Large intestine (tissue), 3 donors: ENCODE measurements around the gene ABHD2. TPM values are rescaled to one million over a fixed set of nuclear protein-coding genes. Genes with fewer than 3 reads are reported as not detected.

Source experiments
- DNase-seq, 2 donors: peaks; one replicate each; pipeline versions ENCODE4 v3.0.0 to v3.0.0-alpha.2; 2013
- H3K27ac ChIP-seq: one replicate; pipeline ENCODE4 v1.5.1; 2013; ENCODE audit warnings: low read length
- H3K27me3 ChIP-seq: 2 replicates; pipeline ENCODE4 v1.6.1; 2013; ENCODE audit warnings: low read length; ENCODE audit not compliant: control insufficient read depth, insufficient read depth
- H3K36me3 ChIP-seq: 2 replicates; pipeline ENCODE4 v1.6.1; 2013; ENCODE audit warnings: low read length; ENCODE audit not compliant: control insufficient read depth, insufficient read depth
- H3K4me1 ChIP-seq: one replicate; pipeline ENCODE4 v1.6.1; 2013; ENCODE audit warnings: low read length; ENCODE audit not compliant: control insufficient read depth, insufficient read depth
- H3K4me3 ChIP-seq: one replicate; pipeline ENCODE4 v1.5.1; 2013; ENCODE audit warnings: low read length
- H3K9me3 ChIP-seq: one replicate; pipeline ENCODE4 v1.6.1; 2013; ENCODE audit warnings: mild to moderate bottlenecking, low read depth, low read length, moderate library complexity; ENCODE audit not compliant: control insufficient read depth
- WGBS: methylation state at CpG from one replicate; pipeline ENCODE4 v1.1.5; 2013; ENCODE audit warnings: low lambda C conversion rate; ENCODE audit not compliant: insufficient coverage; 5-methylcytosine and 5-hydroxymethylcytosine counted together
- polyA plus RNA-seq: library from polyadenylated mRNA; unstranded; fragments of 120-200 nt; gene quantifications from one replicate; pipeline ENCODE4 v1.2.1, GENCODE V29; 2013

Gene ABHD2
- polyA plus RNA-seq, 1 donor = 58.1 TPM

DNA sequence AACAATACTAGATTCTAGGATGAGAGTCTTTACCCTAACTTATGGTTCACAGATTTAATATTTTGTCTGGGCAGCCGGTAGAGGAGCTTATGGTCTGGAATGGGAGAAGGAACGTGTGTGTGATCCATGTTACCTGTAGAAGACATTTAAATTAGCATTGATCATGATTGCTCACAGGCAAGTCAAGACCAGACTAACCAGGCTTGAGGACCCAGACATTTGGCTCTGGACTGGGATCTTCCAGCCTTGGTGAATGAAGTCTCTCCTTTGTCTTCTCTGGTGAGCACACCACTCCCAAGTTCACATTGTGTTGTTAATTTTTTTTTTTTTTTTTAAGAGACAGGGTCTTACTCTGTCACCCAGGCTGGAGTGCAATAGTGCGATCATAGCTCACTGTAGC, 11.7 kb downstream of the ABHD2 start:
- no peak overlapping the region for H3K27ac ChIP-seq
- H3K4me3 ChIP-seq = no peak overlapping the region
- no peak for DNase-seq
- no peaks in the 10 kb centered on the region for H3K27me3 ChIP-seq
- no CpG with 5 or more reads among the region's 3 CpGs for WGBS
- peaks cover 21% of the 10 kb centered on the region for H3K36me3 ChIP-seq
- H3K4me1 ChIP-seq = no peaks in the 10 kb centered on the region
- no peaks in the 10 kb centered on the region for H3K9me3 ChIP-seq

DNA sequence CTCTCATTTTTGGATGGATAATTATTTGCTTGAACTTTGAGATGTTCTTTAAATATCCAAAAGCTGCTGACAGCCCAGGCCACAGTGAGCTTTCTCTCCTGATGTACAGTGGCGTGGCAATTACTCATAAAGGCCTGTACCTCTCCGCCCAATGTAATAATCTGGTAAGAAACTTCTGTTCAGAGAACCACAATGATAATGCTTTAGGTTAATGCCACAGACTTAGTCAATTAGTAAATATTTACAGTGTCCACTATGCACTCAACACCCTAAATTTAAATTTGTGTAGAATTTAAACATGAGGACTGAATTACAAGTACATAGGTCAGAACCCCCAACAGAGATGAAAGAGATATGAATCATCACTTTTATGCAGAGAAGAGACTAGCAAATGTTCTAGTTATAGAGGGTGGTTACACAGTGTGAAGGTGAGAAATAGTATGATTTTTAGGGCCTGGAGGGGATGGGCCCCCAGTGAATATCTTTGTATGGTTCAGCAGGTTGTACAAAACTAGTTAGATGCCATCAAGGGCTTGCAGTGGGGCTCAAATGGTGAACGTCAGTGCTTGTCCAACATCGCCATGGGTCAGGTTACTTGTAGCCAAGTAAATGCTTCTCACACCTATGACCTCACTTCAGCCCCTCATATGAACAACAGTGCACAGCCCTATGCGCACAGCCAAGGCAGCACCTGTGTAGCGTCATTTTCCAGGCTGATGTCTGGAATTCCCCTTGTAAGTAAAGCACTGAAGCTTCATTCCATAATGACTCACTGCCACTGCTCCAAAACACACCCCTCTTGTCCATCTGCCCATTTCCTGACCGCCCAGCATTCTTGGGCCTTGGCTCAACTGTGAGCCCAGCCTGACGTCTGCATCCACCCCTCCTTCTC, 13.3 kb downstream of the ABHD2 start:
- no peak for DNase-seq
- Histone ChIP-seq H3K9me3 (no peaks in the 10 kb centered on the region), H3K4me1 (peaks cover 3% of the 10 kb centered on the region), H3K27me3 (no peaks in the 10 kb centered on the region), H3K36me3 (peaks cover 21% of the 10 kb centered on the region), H3K27ac (no peak overlapping the region), H3K4me3 (no peak overlapping the region)
- 63% methylated on average over 1 of the region's 8 CpGs for WGBS

DNA sequence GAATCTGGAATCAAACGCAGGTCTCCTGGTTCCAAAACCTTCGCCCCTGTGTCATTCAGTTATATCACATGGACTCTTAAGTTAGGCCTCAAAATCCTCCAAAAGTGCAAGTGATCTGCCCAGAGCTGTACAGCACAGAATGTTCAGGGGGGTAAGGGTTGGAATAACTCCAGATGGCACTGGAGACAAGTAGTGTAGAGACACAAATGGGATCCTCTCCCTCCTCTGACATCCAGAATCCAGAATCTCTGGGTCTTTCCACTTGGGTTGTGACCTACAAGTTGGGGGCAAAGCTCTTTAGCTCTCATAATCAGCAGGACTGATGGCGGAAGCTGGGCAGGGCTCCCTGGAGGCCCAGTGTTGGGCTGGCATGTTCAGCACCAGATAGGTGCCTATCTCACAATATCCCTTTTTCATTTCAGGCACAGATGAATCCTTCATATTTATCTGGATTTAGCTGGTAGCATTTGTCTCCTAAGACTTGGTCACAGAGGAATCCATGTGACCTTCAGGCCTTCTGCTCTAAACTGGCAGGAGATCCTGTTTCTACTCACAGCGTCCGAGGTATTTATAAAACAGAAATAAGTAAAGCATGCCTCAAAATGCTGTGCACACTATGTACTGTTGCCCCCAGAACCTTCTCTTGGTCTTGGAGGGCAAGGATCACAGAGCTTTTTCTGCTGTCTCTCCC, 15.4 kb downstream of the ABHD2 start:
- Histone ChIP-seq H3K4me3 (no peak overlapping the region), H3K27me3 (no peaks in the 10 kb centered on the region), H3K9me3 (no peaks in the 10 kb centered on the region), H3K27ac (no peak overlapping the region), H3K4me1 (peaks cover 15% of the 10 kb centered on the region), H3K36me3 (peaks cover 21% of the 10 kb centered on the region)
- DNase-seq = no peak
- no CpG with 5 or more reads among the region's 5 CpGs for WGBS

DNA sequence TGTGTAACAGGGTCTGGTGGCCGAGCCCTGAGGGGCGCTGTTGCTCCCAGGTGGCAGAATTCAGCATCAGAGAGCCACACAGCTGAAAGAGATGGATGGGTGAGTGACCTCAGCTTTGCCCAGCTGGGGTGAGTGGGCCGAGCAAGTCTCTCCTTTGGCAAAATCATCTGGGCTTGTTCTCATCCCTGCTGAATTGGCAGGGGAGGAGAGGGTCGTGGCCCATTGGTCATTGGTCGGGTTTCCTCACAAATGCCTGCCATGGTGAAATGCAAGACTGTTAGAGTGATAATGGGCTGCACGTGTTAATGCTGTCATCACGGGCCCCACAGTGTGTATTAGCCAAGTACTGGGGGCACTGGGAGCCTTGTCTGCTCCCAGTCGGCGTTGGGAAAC, 15.9 kb downstream of the ABHD2 start:
- H3K4me3 ChIP-seq = no peak overlapping the region
- no peaks in the 10 kb centered on the region for H3K27me3 ChIP-seq
- no peaks in the 10 kb centered on the region for H3K9me3 ChIP-seq
- WGBS = no CpG with 5 or more reads among the region's 9 CpGs
- peaks cover 17% of the 10 kb centered on the region for H3K36me3 ChIP-seq
- DNase-seq = no peak
- H3K4me1 ChIP-seq = peaks cover 19% of the 10 kb centered on the region
- no peak overlapping the region for H3K27ac ChIP-seq

DNA sequence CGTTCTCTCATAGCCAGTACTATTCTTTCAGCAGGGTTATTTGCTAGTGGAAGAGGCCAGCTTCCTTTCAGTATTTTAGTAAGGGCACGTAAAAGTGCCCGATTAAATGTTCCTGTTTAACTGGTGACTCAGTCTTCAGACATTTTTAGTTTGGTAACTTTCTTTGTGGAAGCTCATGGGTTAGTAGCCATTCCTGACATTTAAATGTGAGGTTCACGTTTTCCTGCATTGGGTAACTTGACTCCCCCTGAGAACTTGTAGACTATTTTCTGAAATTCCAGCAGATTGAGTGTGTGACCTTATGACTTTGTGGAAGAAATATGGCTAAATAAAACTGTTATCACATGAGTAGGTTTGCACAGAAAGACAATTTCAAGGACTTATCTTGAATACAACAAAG, 16.9 kb downstream of the ABHD2 start:
- H3K4me3 ChIP-seq = no peak overlapping the region
- H3K4me1 ChIP-seq = peaks cover 24% of the 10 kb centered on the region
- H3K27ac ChIP-seq = no peak overlapping the region
- 40% methylated on average over 1 of the region's 4 CpGs for WGBS
- H3K27me3 ChIP-seq = no peaks in the 10 kb centered on the region
- no peaks in the 10 kb centered on the region for H3K9me3 ChIP-seq
- peaks cover 14% of the 10 kb centered on the region for H3K36me3 ChIP-seq
- DNase-seq = no peak

DNA sequence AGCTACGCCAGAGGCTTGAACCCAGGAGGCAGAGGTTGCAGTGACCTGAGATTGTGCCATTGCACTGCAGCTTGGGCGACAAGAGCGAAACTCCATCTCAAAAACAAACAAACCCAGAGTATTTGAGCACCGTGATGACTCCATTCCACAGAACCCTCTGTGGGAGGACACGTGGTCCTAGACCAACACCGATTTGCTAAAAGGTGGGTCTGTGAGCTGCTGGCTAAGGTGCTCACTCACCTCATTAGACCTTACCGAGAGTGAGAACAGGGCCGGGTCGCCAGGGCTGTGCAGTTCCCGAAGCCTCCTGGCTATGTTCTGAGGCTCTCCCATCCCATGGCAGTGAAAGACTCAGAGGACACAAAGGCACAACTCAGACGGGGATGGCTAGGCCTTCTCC, 17.9 kb downstream of the ABHD2 start:
- 100% methylated on average over 1 of the region's 11 CpGs for WGBS
- DNase-seq = no peak
- H3K36me3 ChIP-seq = peaks cover 14% of the 10 kb centered on the region
- no peaks in the 10 kb centered on the region for H3K27me3 ChIP-seq
- no peaks in the 10 kb centered on the region for H3K9me3 ChIP-seq
- no peak overlapping the region for H3K4me3 ChIP-seq
- no peak overlapping the region for H3K27ac ChIP-seq
- H3K4me1 ChIP-seq = peaks cover 32% of the 10 kb centered on the region

DNA sequence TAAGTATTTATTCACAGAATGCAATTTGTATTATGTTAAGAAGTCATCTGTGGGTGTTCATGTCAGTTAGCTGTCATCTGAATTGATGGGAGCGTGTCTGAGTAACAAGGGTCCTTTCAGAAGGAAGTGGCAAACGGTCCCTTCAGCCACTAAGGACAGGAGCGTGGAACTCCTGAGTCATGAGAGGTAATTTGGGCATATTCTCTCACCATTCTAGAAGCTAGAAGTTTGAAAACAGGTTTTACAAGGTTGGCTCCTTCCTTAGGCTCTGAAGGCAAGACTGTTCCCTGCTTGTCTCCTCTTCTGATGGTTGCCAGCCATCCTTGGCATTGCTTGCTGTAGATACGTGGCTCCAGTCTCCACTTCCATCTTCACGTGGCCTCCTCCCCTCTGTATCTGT, 19.7 kb downstream of the ABHD2 start:
- Histone ChIP-seq H3K27ac (peak overlapping the region; percentile 89), H3K4me3 (no peak overlapping the region), H3K9me3 (no peaks in the 10 kb centered on the region), H3K36me3 (peaks cover 10% of the 10 kb centered on the region), H3K4me1 (peaks cover 47% of the 10 kb centered on the region), H3K27me3 (no peaks in the 10 kb centered on the region)
- WGBS = 67% methylated on average over 1 of the region's 5 CpGs
- no peak for DNase-seq

DNA sequence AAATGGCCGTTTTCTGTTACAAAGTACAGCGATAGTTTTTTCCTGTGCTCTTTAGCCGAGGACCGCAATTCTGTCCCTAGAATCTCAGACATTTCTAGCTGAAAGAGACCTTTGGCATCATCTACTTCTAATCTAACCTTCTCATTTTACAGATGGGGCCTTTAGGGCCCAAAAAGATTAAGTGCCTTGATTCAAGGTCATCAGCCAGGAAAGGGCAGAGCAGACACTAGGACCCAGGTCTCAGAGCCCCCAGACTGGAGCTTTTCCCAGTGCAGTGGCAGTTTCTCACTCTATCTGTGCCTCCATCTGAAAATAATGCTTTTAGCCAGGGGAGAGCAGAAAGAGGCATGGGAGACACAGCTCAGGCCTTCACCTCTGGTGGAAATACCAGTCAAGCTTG, 20.6 kb downstream of the ABHD2 start:
- Histone ChIP-seq H3K4me3 (no peak overlapping the region), H3K36me3 (peaks cover 8% of the 10 kb centered on the region), H3K9me3 (no peaks in the 10 kb centered on the region), H3K27me3 (no peaks in the 10 kb centered on the region), H3K4me1 (peaks cover 52% of the 10 kb centered on the region), H3K27ac (peak overlapping the region; percentile 89)
- no CpG with 5 or more reads among the region's 4 CpGs for WGBS
- peak in 1 of 2 donors; percentile 86 for DNase-seq

DNA sequence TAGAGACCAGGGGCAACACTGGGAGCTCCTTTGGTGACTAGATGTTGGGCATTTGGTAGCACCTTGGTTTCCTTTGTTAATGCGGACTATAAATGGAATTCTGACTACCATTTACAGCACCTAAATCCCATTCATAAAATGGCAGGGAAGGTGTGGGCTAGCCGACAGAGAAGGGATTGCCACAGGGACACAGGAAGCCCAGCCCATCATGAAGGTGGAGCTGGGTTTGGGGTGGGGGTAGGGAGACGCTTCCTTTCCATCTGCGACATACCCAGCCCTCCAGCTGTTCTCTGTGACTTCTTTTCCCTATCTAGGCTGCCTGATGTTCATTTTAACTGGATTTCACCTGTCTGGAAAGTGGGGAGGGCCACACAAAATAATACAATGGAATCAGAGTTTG, 21.0 kb downstream of the ABHD2 start:
- no CpG with 5 or more reads among the region's 4 CpGs for WGBS
- H3K36me3 ChIP-seq = peaks cover 4% of the 10 kb centered on the region
- no peak overlapping the region for H3K4me3 ChIP-seq
- peak overlapping the region; percentile 89 for H3K27ac ChIP-seq
- DNase-seq = no peak
- H3K9me3 ChIP-seq = no peaks in the 10 kb centered on the region
- H3K4me1 ChIP-seq = peaks cover 56% of the 10 kb centered on the region
- H3K27me3 ChIP-seq = no peaks in the 10 kb centered on the region

DNA sequence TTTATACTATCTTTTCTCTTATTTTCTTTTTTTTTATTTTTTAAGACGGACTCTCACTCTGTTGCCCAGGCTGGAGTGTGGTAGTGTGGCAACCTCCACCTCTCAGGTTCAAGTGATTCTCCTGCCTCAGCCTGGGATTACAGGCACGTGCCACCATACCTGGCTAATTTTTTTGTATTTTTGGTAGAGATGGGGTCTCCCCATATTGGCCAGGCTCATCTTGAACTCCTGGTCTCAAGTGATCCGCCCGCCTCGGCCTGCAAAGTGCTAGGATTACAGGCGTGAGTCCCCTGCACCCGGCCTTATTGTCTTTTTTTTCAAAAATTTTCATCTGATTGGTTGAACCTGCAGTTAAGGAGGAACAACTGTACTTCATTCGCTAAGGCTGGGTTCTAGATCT, 21.8 kb downstream of the ABHD2 start:
- 100% methylated on average over 2 of the region's 8 CpGs for WGBS
- Histone ChIP-seq H3K4me3 (no peak overlapping the region), H3K36me3 (no peaks in the 10 kb centered on the region), H3K27me3 (no peaks in the 10 kb centered on the region), H3K9me3 (no peaks in the 10 kb centered on the region), H3K4me1 (peaks cover 63% of the 10 kb centered on the region), H3K27ac (no peak overlapping the region)
- DNase-seq = no peak
